NCI-H510A treated with DMSO at 0.1 percent for 48 hours (cell line): ENCODE measurements around the gene IQCH.

Source experiments
- DNase-seq: peaks from one replicate; lab custom pipeline; 2025; lab: John Stamatoyannopoulos, UW

Gene IQCH

DNA sequence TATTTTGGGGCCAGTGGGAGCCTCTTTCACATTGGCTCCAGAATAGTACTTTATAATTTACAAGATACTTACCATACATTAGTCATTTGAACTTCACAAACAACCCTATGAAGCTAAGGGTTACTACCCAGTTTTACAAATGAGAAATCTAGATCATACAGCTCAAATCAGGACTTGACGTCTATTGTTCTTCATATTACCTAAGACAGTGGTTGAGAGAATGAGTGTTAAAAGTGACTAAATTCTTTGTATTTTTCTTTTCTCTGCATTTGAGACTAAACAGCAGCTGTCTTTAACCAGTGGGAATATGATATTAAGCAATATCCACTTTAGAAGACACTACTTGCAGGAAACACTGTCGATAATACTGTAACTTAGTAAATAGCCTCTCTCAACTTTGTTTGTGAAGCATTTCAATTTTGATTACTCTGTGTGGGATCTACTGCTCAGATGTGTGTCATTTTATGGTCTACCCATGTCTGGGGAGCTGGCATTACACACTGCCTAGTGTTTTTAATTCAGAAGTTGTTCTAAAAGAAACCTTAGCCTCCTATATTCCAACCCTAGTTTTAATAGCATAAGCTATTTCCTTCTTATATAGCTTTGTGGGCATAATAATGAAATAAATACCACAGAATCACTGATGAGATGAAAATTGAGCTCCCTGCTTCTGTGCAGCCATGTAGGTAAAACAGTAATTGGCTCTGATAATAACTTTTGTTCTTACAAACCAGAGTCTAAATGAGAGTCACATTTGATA, 45.9 kb downstream of the IQCH start:
- no peak for DNase-seq

DNA sequence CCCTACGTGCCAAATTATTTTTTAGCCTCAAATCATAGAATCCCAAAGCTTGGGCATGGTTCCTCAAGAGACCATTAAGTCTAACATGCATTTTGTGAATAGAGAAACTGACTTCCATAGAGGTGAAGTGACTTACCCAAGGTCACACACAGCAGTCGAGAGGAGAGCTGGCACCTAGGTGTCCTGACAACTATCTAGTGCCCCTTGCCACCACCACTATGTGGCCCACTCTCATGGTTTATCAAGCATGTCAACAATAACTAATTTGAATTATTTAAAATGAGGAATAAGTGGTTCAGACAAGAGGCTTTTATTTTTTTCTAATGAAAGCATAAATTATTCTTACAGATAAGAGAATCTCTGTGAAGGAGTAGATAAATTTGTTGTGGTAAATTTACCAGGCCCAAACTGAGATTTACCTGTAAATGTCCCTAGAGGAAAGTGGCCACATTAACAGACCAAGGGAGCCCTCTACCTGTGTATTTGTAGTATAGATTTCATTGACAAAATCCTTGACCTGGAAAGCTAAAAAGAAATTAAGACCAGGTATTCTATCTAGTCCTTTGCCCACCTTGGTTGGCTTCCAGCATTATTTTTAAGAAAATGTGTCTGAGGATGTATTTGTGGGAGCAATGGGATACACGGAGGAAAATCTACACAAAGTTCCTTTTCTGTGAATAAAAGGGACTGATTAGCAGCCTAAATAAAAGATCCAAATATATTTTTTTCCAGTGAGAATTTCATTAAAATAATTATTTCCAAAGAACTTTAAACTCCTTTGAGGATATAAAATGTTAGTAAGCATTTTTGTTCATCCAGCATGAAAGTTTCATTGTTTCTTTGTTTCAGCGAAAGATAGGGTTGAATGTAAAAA, 49.1 kb downstream of the IQCH start:
- peak; percentile 36 for DNase-seq

DNA sequence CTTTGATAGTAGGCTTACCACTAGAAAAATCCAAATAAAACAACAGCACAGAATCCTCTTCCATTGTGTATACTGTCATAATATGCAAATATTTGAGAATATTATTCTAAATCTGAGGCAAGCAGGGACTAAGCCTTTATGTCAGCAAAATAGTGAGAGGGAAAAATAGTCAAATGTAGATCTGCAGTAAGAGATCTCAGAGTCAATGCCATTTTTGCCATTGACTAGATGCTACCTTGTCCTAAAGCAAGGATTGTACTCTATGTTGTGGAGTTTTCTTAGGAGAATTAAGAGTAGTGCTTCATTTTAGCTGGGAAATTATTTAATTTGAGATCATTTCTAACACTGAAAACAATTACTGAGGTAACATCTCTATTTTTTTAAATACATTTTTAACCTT, 50.2 kb downstream of the IQCH start:
- no peak for DNase-seq

DNA sequence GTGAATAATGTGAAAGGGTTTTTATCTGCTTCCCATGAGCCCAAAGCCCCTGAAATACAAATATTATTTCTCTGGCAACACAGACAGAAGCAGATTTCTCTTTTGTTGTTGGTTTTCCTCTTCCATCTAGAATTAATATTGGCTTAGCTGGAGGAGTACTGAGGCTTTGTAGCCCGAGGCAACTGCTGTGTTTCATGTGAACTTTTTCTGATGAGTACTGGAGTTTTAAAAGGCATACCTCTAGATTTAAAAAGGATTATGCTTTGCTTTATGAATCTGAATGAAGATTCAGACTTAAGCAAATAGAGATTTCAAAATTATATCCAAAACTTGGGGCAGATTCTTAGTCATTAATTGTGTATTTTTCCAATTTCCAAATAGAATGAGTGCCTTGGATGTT, 50.9 kb downstream of the IQCH start:
- no peak for DNase-seq

DNA sequence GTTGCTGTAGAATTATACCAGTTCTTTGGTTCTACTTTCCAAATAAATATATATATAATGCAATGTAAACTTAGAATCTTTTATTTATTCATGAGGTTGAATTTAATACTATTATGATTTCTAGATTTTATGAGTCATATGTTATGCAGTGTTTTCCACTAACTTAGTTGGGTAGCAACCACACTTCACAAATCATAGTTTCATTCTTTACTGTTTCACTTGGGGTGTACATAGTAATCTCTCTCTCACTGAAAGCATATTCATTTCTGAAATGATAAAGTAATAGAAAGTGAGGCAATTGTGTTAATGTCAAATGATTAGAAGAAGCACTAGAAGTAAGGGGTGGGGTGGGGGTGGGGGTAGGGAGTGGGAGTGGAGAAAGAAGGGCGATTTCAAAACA, 52.6 kb downstream of the IQCH start:
- no peak for DNase-seq

DNA sequence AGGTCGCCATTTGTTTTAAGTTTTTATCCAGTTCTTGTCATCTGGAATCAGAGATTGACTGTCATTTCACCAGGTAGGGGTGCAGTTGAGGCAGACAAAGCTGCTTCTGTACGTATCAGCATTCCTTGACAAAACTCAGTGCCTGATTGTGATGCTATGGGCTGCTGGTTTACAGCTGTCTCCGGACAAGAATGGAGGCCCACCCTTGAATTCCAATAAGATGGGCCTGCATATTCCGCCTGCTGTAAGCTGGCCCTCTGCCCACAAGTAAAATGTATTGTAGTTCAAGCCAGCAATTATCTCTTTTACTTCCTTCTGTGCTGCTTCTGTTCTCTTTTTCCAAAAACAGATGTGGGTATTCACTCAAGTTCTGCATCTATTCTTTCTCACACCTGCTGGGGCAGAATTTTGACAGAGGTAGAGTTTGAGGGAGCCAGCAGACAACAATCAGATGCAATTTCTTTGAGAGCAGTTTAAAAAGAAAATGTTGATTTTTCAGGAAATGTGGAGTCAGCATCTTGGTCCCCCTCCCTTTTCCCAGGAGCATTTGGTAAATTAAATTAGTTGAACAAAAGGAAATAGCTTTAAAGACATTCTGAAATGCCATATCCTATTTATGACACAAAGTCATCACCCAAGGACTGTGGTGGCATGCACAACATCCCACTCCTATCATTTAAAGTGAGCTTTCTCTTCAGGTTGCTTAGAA, 53.5 kb downstream of the IQCH start:
- DNase-seq: no peak

DNA sequence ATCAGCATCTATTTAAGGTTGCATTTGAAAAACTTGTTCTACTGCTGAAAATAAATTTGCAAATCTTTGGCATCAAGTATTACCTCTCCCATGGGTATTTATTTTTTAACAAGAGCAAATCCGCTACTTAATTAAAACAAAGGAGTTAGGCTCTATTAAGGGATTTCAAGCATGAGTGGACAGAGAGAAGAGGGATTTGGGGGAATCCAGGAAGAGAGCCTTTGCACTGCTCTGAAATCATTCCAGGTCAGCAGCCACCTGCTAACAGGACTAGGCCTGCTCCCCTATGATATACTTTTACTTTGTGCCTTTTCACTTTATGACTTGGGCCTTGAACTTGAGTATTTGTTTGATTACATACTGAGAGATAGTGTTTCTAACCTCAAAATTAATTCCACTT, 57.1 kb downstream of the IQCH start:
- DNase-seq: no peak

DNA sequence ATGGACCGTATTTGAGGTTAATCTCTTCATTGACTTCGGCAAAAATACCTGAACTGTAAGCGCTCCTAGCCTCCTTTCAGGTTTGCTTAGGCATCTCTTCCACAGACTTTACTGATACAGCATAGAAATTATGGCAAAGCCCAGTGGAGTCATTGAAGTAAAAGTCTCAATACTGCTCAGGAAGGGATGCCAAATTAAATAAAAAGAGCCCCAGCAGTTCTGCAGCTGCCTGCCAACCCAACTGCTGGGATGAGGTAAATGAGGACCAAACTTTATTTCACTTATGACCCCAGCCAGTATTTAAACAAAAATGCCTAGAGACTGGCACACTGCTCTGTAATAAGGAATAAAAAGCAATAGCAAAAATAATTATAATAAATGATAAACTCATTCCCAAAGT, 65.4 kb downstream of the IQCH start:
- DNase-seq: no peak

DNA sequence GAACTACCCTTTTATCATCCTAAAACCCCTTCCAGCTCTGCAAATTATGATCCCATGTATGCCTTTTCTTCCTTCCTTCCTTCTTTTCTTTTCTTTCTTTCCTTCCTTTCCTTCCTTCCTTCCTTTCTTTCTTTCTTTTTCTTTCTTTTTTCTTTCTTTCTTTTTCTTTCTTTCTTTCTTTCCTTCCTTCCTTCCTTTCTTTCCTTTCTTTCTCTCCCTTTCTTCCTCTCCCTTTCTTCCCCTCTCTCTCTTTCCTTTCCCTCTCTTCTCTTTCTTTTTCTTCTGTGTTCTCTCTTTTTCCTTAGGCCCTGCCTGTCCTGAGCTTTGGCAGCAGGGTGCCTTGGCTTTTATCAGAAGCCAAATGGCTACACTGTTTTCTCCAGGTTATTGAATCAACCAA, 66.8 kb downstream of the IQCH start:
- no peak for DNase-seq

DNA sequence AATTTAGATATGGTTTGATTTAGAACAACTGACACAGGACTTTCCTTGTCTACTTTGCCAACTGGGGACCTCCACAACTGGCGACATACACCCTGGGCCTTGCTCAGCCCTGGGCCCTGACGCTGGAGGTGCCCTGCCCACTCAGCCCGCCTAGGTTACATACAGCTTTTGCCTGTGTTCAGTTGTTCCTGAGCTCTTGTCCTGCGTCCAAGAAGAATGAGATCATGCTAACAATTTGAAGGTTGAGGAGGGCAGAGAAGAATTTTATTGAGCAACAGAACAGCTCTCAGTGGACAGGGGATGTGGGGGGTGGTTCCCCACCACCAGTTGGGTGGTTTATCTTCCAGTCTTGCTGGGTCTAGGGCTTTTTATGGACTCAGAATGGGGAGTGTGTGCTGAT, 67.9 kb downstream of the IQCH start:
- no peak for DNase-seq

DNA sequence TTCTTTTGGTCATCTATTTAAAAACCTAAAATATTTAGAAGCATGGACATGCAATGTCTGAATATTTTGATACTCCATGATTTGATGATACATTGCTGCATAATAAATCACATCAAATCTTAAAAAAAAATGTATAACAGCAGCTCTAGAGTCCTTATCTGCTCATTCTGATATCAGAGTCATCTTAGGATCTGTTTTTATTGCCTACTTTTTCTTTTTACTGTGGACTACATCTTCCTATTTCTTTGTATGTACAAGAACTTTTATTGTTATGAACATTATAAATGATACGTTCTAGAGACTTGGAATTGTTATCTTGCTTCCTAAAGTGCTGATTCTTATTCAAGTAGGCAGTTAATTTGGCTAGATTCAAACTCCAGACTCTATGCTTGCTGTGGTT, 72.7 kb downstream of the IQCH start:
- DNase-seq: no peak

DNA sequence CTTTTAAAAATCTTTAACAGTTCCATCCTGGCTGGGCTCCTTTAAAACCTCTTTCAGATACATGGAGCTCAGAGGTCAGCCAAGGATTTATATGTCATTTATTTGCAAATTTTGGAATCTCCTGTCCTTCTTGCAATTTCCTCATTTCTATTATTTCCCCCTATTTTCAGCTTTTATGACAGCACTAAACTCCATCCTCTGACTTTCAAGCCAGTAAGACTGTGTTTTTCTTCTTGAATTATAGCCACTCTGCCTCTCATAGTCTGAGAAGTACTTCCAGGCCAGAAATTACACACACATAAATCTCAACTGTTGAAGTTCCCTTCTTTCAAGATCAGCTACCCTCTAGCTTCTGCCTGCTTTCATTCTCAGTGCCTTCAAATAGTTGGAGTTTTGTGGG, 73.2 kb downstream of the IQCH start:
- DNase-seq: no peak

DNA sequence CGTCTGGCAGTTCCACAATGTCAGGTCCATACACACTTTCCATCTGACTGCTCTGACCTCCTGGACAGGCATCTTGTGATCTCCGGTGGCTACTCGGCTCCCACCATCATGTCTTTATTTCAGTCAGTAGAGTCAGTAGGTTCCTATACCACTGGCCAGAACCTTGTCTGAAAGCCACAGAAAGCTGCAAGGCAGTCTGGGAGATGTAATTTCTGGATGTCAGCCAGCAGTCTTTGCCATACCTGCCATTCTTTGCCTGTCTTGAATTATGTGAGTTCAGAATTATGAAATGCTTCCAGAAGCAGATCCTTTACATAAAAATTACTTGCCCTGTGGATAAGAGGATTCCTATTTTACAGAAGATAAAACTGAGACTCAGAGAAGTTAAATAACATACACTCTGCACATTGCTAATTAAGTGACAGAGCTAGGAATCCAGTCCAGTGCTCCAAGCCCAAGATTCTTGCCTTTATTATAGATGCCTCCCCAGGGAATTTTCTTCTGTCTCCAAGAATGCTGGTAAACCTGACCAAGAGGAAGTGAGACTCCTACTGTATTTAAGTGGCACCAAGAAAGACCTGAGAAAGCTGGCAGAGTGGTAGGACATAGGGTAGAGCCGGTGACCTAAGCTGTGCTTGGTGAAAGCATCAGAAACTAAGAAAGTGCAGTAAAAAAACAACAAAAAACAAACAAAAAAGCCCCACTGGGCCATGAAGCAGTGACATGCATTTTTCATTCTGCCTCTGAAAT, 75.6 kb downstream of the IQCH start:
- no peak for DNase-seq

DNA sequence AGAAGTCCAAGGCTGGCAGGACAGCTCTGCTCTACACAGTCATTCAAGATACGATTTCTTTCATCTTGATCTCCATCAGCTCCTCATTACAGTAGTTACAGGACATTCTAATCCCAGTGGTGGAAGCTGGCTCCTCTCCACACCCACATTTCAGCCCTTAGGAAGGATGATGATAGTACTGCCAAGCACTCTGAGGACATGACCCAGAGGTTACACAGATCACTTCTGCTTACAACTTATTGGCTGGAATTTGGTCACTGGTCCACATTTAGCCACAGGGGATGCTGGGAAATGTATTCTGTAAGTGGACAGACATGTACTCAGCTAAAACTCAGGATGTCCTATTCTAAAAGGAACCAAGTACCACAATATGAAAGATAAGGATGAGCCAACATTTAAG, 77.1 kb downstream of the IQCH start:
- DNase-seq: no peak

DNA sequence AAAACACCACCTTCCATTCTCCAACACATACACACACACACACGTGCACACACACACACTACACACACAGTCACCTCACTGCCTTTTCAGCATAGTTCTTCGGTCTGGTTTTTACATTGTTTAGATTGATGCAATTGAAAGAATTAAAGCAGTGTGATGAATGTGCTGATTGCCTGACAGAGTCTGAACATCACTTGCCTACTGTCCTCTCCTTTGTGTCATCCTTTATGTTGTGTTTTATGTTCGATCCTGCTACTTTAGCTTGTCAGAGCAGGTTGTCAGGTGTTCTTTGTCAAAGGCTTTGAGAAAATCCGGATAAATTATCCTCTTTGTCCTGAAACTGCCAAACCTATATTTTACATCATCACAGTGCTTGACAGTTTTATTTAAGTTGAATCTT, 80.4 kb downstream of the IQCH start:
- DNase-seq: no peak

DNA sequence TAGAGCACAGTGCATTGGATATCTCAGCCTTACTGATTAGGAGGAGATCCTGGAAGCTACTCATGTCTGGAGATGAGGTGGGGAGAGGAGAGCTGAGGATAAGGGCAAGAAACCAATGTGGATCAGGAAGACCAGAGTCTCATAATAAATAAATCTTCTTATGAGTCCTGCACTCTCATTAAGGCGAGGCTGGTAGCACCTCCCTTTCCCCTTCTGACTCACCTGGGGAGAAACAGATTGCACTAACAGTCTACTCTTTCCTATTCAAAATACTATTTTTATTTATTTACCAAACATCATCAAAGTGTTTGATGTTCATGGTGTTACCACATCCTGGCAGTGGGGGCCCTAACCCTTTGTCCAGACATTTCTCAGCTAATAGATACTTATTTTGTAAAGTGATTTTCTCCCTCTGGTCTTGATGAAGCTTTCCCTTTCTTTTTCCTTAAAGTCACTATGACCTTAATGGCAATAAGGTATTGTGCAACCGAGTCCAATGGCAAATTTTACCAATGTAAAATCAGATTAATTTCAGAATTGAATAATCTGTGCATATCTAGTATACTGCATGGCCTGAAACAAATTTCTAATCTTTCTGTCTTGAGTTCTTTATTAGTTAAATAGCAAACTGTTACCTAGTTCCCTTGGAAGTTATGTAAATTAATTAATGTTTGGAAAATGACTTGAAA, 81.1 kb downstream of the IQCH start:
- DNase-seq: no peak

DNA sequence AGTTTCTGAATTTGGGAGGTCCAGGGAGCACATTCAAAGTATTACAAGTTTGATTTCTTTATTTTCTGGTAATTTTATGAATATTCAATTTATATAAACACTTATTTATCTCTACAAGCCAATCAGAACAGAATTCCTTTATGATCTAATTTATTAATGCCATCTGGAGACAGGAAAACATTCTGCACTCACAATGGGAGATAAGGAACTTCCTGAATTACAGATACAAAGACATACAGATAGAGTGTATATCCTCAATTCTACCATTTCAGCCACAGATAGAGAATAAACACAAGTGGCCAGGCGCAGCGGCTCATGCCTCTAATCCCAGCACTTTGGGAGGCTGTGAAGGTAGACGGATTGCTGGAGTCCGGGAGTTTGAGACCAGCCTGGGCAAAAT, 86.0 kb downstream of the IQCH start:
- no peak for DNase-seq

DNA sequence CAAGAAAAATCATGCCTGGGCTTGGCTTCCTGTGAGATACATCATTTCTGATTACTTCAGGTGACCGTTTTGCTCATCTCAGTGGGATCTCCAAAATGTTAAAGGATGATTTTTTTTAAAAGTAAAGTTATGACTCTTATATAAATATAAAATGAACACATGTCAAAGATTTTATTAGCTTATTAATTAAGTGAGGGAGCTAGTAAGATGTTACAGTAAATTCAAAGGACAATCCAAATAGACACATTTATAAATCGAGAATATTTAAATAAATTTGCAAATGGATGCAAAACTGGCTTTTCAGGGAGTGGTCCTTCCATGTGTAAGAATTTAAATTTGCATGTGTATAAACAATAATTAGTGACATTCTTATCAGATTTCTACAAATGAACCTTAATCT, 87.0 kb downstream of the IQCH start:
- no peak for DNase-seq

DNA sequence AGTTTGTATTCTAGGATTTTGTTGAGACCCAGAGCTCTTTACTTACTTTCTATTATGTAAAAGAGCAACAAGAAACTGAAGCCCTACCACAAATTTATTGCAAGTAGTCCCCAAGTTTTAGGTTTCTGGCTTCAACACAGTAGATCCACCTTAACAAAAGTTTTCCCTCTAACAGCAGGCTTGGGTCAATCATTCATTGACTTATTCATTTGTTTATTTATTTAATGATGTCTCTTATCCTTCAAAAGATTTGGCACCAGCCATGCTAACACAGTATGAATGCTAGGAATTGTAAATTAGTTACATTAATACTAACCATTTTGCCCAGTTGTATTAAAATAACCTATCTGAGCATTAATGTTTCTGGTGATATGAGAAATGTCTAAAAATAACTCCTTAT, 88.6 kb downstream of the IQCH start:
- DNase-seq: no peak

DNA sequence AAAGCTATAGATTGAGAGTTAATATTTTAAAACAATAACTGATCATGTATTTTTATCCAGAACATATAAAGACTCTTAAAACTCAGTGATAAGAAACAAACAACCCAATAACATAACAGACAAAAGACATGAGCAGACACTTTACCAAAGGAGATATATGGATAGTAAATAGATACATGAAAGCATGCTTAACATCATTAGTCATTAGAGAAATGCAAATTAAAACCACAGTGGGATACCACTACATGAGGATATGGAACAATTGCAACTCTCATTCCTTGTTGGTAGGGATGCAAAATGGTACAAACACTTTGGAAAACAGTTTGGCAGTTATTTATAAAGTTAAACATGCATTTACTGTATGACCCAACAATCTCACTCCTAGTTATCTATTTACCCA, 95.0 kb downstream of the IQCH start:
- DNase-seq: no peak

DNA sequence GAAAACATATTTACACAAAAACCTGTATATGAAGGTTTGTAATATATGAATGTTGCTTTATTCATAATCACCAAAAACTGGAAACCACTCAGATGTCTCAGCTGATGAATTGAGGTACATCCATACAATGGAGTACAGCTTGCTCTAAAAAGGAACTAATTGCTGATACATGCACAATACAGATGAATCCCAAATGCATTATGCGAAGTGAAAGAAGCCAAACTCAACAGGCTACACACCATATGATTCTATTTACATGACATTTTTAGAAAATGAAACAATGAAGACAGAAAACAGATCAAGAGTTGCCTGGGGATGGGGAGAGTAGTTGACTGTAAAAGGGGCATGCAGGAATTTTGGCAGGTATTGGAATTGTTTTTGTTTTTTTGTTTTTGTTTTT, 95.5 kb downstream of the IQCH start:
- DNase-seq: no peak

DNA sequence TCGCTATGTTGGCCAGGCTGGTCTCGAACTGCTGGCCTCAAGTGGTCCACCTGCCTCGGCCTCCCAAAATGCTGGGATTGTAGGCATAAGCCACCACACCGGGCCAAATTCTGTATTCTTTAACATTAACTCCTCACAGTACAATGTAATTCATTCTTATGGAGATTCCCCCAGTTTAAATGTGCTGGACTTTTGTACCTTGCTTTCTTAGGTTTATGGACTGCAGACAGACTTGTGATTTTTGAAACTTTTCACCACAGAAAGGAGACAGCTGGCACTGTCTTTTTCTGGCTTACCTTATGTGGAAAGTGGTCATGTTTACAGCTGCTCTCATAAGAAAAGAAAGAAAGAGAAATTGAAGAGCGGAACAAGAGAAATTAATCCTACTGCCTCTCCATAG, 103.8 kb downstream of the IQCH start:
- DNase-seq: no peak
